SH-SY5Y (cell line): ENCODE results near the gene HMX2.

Experiments
- GATA2 ChIP-seq: IDR thresholded peaks from 2 replicates; pipeline ENCODE4 v1.6.1; 2011; ENCODE audit warnings: mild to moderate bottlenecking, low read depth, low read length
- GATA3 ChIP-seq: IDR thresholded peaks from 2 replicates; pipeline ENCODE4 v1.6.1; 2011; ENCODE audit warnings: low read depth, mild to moderate bottlenecking, low read length, moderate library complexity

DNA sequence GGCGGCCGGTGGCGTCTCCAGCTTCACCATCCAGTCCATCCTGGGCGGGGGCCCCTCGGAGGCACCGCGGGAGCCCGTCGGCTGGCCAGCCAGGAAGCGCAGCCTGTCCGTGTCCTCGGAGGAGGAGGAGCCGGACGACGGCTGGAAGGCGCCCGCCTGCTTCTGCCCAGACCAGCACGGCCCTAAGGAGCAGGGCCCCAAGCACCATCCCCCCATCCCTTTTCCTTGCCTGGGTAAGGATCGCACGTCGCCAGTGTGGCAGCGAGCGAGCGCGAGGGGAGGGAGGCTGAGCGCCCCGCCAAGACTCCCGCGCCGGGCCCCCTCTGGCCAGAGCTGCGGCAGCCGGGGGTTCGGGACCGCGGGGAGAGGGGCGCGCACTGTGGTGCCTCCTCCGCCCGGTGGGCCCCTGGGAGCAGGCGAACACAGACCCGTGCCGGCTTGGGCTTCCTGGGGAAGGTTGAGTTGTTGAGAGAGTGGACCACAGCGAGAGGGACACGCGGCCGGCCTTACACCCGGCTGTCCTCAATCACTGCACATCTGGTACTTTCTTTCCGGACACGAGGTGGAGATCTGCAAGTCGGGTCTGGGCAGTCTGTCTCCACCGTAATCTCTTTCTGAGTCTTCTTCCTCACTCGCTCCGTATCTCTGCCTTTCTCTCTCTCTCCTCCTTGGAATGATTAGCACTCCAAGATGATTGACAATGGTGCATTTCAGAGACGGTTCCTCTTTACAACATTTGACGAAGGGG, 652 bp downstream of the HMX2 start:
- TF ChIP-seq GATA2 = no peak
- no peak for TF ChIP-seq GATA3
